ENCODE measurements around the gene PRKCA.
"Not testable (repeated sequence)": the region's sequence is repeated elsewhere in the genome, so short reads cannot be mapped to it uniquely, and the experiment has no call there.

The PRKCA gene

DNA sequence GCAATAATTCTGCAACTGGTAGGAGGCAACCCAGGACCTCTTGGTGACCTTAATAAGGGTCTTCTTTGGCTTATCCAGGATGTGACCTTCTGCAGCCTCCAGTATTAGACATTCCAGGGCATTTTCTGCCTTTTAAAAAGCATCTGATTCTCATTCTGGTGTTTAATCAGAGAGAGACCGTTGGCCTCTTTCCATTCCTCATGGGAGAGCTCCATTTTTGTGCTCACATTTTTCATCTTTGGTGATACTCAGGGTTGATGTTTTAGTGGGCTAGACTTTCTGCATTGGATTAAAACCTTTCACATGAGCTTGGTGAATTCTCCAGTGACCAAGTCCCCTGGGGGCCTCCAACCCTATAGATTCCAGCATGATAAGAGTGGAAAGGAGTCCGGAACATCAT lies 382.3 kb downstream of the PRKCA start:
- no peak for DNase-seq (ENCODE audit: low spot score)

DNA sequence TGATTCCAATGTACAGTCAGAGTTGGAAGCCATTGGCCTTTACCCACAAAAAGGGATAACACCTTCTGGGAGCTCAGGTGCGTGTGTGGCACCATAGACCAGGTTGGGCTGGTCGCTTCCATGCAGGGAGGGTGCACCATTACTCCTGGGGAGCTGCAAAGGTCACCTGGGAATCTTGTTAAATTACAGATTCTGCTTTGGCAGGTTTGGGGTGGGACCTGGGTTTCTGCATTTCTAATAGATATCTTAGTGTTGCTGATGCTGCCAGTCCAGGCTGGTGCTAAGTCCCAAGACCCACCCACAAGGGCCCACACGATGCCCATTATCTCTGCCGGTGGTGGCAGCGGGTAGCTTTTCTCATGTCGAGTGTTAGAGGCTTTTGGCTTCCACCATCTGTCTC lies 384.2 kb downstream of the PRKCA start:
- DNase-seq (ENCODE audit: low spot score): no peak

DNA sequence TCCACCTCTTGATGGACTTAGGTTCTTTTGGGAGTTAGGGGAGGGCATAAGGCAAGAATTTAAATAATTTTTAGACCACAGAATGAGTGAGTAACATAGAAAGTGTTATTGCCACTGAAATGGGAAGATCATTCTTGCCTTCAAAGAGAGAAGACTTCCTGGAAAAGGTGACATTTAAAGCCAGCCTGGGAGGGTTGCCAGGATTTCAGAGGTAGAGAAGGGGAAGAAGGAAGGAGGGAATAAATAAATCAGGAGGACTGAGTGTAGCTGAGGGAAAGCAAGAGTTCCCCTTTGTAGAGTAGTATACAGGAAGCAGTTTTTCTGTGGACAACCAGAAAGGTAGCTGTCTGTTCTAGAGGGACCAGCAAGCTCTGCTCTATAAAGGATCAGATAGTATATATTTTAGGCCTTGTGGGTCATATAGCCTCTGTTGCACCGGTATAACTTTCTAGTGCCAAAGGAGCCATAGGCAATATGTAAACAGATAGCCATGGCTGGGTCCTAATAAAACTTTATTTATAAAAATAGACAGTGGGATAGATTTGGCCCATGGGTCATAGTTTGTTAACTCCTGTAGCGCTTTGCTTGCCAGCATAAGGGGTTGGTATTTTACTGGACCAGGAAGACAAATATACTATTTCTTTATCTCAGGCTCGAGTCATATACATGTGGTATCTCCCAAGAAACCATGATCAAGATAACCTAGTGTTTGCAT lies 385.3 kb downstream of the PRKCA start:
- DNase-seq (ENCODE audit: low spot score): no peak

DNA sequence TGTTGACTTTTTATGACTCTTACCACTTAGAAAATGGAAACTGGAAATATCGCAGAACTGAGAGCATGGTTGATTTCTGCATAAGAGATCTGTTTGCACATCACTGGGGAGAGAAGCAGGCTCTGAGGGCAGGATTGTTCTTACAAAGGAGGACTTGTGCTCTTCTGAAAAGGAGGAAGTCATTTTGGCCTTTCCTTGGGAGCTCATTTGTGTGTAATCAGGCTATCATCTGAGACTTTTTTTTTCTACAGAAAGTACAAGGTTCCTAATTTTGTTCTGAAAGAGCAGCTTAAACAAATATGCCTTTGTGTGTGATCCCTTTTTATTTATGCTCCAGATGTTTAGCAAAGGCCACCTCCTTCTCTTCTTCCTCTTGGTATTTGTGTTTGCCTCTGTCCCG lies 386.8 kb downstream of the PRKCA start:
- no peak for DNase-seq (ENCODE audit: low spot score)

DNA sequence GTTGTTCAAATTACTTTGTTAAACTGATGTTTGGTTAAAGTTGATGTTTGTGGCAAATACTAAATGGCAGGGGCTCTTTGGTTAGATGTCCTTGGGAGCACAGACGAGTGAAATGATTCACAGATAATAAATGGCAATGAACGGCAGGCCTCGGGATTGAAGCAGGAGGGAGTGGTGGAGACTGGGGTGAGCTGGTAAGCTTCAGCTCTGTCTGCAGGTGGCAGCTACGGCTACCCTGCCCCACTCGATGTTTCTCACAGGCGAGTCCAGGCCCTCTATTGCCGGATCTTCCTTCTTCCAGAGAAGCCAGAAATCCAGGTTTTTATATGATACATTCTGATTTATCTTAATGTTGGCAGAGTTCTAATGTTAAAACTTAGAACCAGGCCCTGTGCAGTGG lies 387.8 kb downstream of the PRKCA start:
- no peak for DNase-seq (ENCODE audit: low spot score)

DNA sequence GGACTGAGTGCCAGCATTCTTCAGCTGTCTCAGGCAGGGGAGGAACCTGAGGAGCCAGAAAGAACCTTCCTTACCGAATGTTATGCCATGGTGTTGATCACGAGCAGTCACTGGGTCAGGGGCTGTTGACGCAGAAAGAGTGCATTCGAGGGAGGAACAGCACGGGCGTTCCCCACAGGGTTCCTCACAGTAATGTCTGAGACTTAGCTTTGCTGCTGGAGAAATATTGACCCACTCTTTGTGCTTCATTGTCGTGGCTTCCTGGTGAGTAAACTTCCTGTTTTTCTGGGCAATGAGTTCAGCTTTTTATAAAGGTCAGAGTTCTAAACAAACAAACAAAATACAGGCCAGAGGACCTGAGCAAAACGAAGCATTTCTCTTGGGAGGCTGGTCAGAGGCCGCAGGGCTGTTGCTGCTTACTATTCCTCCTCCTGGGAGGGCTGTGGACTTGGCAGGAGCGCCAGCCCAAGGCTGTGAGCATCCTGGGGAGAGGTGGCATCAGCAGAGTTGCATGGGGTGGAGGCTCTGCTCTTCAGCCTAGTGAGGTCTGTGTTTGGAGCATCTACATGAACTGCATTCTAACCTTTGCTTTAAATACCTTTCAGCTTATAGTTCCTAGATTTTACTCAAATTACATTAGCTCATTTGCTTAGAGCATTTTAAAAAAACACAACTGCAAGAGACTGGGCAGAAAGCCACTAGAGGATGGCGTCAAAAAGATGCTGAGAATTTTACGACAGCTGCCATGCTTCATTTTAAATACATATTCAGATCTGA lies 389.4 kb downstream of the PRKCA start:
- no peak for DNase-seq (ENCODE audit: low spot score)

DNA sequence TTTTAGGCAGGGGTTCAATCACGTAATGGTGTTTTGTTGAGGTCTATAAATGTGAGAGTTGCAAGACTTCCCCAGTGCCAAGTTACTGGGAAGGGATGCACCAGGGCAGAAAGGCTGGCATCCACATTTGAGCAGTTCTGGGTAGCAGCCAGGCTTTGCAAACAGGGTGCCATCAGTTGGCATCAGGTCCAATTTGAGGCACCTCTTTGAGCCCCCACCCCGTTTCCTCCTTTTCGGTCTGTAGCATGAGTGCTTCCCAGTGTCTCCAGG lies 389.9 kb downstream of the PRKCA start:
- no peak for DNase-seq (ENCODE audit: low spot score)

DNA sequence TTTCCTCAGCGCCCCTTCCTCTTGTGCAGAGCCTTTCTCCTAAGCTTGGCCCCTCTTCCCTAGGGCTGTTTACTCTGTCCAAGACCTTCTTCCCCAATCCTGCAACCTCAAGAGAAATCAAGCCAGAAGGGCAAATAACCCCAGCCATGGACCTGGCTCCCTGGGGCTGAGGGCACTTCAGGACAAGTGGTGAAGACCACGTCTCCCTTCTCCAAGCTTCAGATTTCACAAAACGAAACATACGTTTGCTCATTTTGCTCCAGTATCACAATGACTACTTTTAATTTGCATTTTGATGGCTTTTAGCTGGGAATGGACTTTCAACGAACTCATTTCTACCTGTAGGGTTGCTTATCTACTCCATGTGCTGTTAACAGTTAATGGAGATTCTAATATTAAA lies 392.7 kb downstream of the PRKCA start:
- no peak for DNase-seq (ENCODE audit: low spot score)

DNA sequence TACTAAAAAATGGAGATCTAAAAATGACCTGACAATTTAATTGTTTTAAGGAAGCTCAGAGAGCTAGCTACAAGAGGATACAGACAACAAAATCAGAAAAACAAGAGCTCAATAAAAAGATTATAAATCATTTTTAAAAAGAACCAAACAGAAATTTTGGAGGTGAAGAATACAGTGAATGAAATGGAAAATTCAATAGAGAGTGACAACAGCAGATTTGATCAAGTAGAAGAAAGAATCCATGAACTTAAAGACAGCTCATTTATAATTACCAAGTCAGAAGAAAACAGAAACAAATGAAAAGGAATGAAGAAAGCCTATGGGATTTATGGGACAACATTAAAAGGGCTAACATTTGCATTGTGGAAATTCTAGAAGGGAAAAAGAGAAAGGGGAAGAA lies 395.9 kb downstream of the PRKCA start:
- no peak for DNase-seq (ENCODE audit: low spot score)

DNA sequence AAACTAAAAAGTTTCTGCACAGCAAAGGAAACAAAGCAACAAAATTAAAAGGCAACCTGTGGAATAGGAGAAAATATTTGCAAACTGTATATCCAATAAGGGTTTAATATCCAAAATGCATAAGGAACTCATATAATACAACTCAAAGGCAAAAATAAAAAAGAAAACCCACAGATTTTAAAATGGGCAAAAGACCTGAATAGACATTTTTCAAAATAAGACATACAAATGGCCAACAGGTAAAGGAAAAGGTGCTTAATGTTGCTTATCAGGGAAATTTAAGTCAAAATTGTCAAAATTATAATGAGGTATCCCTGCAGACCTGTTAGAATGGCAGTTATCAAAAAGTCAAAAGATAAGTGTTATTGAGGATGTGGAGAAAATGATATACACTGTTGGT lies 399.0 kb downstream of the PRKCA start:
- no peak for DNase-seq (ENCODE audit: low spot score)

DNA sequence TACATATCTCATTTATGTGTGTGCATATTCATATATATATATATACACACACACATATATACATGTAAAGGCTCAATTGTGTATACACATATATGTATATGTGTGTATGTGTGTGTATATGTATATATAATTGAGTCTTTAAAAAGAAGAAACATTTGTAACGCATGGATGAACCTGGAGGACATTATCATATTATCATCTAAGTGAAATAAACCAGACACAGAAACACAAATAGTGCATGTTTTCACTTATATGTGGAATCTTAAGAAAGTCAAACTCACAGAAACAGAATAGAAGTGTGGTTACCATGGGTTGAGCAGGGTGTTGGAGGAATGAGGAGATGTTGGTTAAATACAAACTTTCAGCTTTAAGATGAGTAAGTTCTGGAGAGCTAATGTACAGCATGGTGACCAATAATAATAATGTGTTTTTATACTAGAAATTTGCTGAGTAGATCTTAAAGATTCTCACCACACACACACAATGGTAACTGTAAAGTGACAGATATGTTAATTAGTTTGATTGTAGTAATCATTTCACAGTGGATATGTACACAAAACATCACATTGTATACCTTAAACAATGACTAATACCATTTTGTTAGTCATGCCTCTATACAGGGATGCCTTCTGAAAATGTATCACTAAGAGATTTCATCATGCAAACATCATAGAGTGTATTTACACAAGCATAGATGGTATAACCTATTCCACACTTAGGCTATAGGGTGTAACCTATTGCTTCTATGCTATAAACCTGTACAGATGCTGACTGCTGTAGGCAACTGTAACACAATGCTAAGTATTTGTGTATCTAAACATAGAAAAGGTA lies 399.9 kb downstream of the PRKCA start:
- no peak for DNase-seq (ENCODE audit: low spot score)

DNA sequence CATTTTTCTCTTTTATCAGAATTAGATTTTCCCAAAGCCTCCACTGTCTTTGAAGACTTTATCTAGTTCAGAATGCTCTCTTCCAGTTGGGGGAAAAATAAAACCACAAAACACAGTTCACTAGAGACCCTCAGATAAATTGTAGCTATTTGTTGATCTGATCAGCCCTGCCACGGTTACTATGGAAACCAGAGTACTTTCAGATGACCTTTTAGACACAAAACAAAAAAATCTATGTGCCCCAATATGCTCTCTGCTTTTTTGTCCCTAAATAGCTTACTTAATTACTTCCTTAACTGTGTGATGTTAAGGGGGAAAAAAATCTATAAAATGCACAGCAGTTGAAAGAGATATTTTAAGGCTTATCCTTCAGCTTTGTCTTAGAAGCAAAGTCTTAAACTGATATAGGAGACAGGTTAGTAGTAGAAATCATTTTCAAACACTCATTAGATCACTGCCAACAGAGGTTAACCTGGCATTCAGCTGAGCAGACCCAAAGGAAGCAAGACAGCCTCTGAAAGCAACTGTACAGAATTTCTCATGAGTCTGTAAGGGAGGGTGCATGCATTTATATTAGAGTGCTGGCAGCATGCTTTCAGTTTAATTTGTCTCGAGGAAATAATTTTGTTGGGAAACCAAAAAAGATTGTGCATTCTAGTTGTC lies 402.6 kb downstream of the PRKCA start:
- DNase-seq (ENCODE audit: low spot score): no peak

DNA sequence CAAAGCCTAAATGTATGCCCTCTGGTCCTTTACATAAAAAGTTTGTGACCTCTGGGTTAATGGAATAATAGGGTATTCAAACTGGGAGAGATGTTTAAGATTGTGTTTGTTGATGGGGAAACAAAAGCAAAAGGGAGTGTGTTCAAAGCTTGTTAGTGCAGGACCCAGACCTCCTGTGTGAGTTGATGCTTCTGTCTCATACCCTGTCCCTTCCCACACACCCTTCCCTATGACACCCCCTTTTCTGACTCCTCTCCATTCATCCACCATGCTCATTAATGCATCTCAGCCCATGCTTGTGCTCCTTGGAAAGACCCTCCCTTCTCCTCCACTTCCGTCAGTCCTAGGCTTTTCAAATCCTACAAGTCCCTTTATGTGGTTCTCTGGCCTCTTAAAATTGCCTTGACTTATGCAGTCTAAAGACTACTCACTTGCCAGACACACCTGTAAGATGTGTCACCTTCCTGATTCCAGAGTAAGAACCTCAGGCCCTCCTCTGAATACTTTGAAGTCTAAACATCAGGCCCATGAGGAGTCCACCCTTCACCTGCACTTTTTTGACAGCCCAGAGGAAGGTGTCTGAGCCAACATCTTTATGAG lies 404.5 kb downstream of the PRKCA start:
- no peak for DNase-seq (ENCODE audit: low spot score)

DNA sequence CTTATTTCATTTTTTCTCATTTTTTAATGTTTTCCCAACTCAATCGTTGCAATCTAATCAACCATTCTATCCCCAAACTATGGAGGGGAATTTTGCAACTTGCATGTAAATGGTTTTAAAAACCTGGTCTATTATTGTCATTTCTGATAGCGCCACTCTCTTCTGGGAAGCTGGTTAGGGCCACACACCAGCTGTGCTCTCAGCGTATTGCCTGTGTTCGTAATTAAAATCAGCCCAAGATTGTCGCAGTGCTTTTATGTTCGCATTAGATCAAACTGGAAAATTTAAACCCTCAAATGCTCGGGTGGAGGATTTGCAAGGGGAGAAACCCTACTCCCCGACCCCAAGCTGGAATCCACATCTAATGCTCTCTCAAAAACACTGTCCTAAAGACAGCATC lies 409.0 kb downstream of the PRKCA start:
- DNase-seq (ENCODE audit: low spot score): no peak

DNA sequence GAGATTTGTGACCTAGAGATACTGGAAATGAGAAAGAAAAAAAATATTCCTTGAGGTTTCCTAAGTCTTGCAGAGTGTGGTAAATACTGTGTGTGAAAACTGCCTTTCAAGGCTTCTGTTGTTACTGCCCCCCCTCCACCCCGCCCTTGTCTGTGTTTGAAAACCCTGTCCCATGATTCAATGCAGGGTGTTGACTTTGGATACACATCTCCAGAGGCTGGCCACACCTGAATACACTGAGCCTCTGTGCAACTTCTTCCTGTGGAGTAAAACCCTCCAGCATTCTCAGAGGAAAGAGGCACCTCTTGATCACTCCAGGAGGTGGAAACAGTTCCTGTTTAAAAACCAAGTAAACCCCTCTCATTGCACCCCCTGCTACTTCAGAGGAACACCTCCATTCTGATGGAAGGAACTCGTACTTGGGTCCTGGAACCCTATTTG lies 409.5 kb downstream of the PRKCA start:
- DNase-seq (ENCODE audit: low spot score): no peak

DNA sequence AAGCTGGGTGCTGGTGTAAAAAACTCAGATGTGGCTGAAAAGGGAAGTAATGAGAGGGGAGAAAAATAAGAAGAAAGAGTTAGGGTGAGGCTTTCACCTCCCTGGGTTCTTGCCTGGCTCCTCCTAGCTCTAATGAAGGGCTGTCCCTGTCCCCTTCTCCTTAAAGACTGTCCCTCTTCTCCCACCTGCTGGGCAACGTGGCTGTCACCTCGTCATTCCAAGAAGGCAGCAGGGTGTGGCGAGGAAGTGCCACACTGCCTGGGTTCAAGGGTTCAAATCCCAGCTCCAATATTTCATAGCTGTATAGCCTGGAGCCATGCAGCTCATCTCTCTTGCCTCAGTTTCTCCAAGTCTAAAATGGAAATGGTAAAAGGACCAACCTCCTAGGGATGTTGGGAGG lies 410.0 kb downstream of the PRKCA start:
- no peak for DNase-seq (ENCODE audit: low spot score)

DNA sequence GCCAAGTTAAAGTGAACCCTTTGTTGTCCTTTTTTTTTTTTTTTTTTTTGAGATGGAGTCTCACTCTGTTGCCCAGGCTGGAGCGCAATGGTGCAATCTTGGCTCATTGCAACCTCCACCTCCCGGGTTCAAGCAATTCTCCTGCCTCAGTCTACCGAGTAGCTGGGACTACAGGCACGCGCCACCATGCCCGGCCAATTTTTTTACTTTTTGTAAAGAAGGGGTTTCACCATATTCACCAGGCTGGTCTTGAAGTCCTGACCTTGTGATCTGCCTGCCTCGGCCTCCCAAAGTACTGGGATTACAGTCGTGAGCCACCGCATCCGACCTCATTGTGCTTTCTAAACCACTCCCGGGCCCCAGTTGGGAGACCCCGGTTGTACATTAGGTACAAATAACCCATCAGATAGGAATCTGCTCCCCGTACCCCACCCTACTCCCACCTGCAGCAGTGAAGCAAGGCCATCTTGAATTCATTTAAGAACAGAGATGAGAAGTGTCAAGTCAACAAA lies 410.7 kb downstream of the PRKCA start:
- DNase-seq (ENCODE audit: low spot score): not testable (repeated sequence)

DNA sequence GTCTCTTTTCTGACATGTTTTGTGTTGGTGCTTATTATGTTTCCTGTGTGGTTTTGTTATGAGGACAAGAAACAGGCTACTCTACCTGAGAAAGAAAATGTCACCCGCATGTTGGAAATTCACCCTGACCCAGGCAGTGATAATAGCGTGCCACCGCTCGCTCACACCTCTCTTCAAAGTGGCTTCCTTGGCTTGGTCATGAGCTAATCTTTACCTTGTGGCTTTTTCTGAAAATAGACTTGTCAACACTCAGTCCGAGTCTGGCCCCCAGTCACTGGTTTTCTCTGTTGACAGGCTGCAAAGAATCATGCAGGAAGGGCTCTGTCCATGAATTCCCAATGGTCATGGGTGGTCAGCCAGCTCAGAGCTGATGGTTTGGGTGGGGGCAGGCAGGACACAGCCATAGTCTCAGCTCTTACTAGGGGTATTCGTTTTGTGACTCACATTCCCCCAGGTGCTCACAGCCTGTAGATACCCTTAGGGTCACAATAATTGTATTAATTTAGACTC lies 411.2 kb downstream of the PRKCA start:
- DNase-seq (ENCODE audit: low spot score): no peak

DNA sequence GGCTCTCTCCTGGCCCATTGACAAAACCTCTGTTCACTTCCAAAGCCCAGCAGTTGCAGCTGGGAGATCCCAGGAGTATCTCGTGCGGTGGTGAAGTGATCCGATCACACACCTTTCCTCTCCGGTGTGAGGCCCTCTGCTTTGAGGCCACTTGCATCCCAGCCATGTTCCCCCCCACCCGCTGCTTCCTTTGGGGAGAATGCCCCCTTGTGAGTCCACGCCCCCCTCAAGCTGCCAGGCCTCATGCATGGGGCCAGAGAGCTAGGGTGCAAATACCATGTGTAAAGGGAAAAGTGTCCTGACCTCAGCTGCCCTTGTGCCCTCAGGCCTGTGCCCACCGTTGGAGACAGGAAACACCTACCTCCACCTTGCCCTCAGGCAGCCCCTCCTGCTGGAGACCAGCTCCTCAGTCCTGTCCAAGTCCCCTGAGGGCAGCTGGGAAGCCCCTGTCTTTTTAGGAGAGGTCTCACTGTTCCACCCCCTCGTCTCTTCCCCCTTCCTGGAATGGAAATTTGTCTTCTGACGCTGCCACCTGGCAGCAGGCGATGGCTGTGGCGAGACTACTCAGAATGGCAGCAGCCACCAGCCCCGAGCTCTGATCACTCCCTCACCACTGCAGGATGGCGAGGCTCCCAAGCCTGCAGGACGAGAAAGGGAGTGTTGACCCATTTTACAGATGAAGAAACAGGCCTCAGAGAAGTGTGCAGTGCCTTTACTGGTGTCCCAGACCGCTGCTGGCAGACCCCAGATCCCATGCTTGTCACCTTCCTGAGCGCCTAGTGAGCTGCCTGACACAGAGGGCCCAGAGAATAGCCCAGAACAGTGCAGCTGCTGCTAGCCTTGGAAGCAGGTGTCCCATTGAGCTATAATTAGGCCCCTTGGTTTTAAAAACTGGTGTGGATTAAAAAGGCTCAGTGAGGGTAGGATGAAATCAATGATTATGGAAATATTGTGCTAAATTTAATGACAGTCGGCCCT lies 411.9 kb downstream of the PRKCA start:
- DNase-seq (ENCODE audit: low spot score): no peak

DNA sequence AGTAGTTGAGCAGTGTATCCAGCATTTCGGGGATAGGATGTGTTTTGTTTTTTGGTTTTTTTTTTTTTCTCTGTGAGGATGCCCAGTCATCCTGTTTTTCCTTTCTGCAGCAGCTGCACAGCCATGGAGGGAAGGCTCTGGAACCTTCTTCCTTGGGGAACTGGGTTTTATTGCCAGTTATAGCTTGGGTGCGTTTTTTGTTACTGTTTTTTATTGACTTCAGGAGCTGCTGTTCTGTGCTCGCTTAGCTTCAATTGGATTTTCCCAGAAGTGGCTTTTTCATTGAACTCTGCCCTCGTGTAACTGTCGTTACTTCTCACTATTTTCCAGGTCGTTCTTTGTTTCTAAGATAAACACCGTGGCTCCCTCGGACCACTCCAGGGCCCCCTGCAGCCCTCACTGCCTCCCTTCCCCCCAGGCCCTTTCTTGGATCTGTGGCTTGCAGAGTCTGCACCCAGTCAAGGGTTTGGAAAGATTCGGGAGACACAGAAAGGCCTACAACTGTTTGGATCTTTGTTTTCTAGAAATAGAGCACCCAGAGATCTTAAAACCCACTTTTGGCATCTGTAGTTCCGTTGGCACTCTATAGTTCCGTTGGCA lies 412.8 kb downstream of the PRKCA start:
- no peak for DNase-seq (ENCODE audit: low spot score)
